Liver (tissue), 9 donors: ENCODE measurements around the gene DHX40. TPM values are rescaled to one million over a fixed set of nuclear protein-coding genes. Genes with fewer than 3 reads are reported as not detected.

ENCODE experiments used
- DNase-seq: peaks from one replicate; pipeline ENCODE4 v3.0.0-alpha.2; 2017; ENCODE audit warnings: low spot score
- H3K27ac ChIP-seq, 2 donors: one replicate each; pipeline ENCODE4 v1.7.0; 2013; ENCODE audit warnings: inconsistent platforms in 2 of 2, low read length in 2 of 2, control low read depth in 1 of 2, low read depth in 1 of 2, mild to moderate bottlenecking in 1 of 2
- H3K27me3 ChIP-seq, 4 donors: one replicate each; pipeline versions ENCODE4 v1.6.1 to v1.7.0; 2013; ENCODE audit warnings: low read length in 3 of 4, inconsistent platforms in 1 of 4, mild to moderate bottlenecking in 1 of 4, moderate library complexity in 1 of 4; ENCODE audit not compliant: control insufficient read depth in 4 of 4, insufficient read depth in 4 of 4
- H3K36me3 ChIP-seq, 4 donors: one replicate each; pipeline versions ENCODE4 v1.6.1 to v1.7.0; 2013; ENCODE audit warnings: low read length in 3 of 4, mild to moderate bottlenecking in 3 of 4, low read depth in 1 of 4, moderate library complexity in 1 of 4; ENCODE audit not compliant: control insufficient read depth in 4 of 4, insufficient read depth in 3 of 4
- H3K4me1 ChIP-seq, 4 donors: one replicate each; pipeline versions ENCODE4 v1.6.1 to v1.7.0; 2013; ENCODE audit warnings: low read length in 3 of 4, mild to moderate bottlenecking in 3 of 4, moderate library complexity in 1 of 4; ENCODE audit not compliant: control insufficient read depth in 4 of 4, insufficient read depth in 4 of 4
- H3K4me3 ChIP-seq, 3 donors: one replicate each; pipeline versions ENCODE4 v1.6.1 to v1.7.0; 2013; ENCODE audit warnings: low read length in 3 of 3, control low read depth in 1 of 3, low read depth in 1 of 3, mild to moderate bottlenecking in 1 of 3
- H3K9ac ChIP-seq, 2 donors: one replicate each; pipeline ENCODE4 v1.7.0; 2013; ENCODE audit warnings: low read length in 2 of 2, mild to moderate bottlenecking in 2 of 2, moderate library complexity in 2 of 2, control low read depth in 1 of 2, low read depth in 1 of 2
- H3K9me3 ChIP-seq, 4 donors: one replicate each; pipeline versions ENCODE4 v1.6.1 to v1.7.0; 2013; ENCODE audit warnings: low read length in 3 of 4; ENCODE audit not compliant: control insufficient read depth in 4 of 4
- EGR1 ChIP-seq, 2 donors: IDR thresholded peaks; 2 replicates each; pipeline ENCODE4 v1.6.1; 2016 to 2018; ENCODE audit warnings: antibody characterized with exemption in 2 of 2, low read depth in 2 of 2
- FOXA1 ChIP-seq: IDR thresholded peaks from 2 replicates; pipeline ENCODE4 v1.6.1; 2016; ENCODE audit warnings: antibody characterized with exemption
- FOXA2 ChIP-seq: IDR thresholded peaks from 2 replicates; pipeline ENCODE4 v1.6.1; 2016; ENCODE audit warnings: antibody characterized with exemption
- GABPA ChIP-seq, 2 donors: IDR thresholded peaks in 1 of 2; conservative IDR thresholded peaks in 1 of 2; 2 replicates each; pipeline ENCODE4 v1.6.1; 2016; ENCODE audit warnings: antibody characterized with exemption in 2 of 2, mild to moderate bottlenecking in 1 of 2, moderate library complexity in 1 of 2
- HNF4A ChIP-seq, 2 donors: conservative IDR thresholded peaks; 2 replicates each; pipeline ENCODE4 v1.6.1; 2016; ENCODE audit warnings: antibody characterized with exemption in 2 of 2, mild to moderate bottlenecking in 2 of 2
- HNF4G ChIP-seq: IDR thresholded peaks from 2 replicates; pipeline ENCODE4 v1.6.1; 2016; ENCODE audit warnings: antibody characterized with exemption
- JUND ChIP-seq, 2 donors: IDR thresholded peaks; 2 replicates each; pipeline ENCODE4 v1.6.1; 2016; ENCODE audit warnings: antibody characterized with exemption in 2 of 2
- NR2F2 ChIP-seq: IDR thresholded peaks from 2 replicates; pipeline ENCODE4 v1.6.1; 2016; ENCODE audit warnings: antibody characterized with exemption
- RAD21 ChIP-seq, 2 donors: IDR thresholded peaks; 2 replicates each; pipeline ENCODE4 v1.6.1; 2016; ENCODE audit warnings: antibody characterized with exemption in 2 of 2, mild to moderate bottlenecking in 2 of 2
- RXRA ChIP-seq, 2 donors: IDR thresholded peaks; 2 replicates each; pipeline ENCODE4 v1.6.1; 2017 to 2018; ENCODE audit warnings: antibody characterized with exemption in 2 of 2, mild to moderate bottlenecking in 1 of 2
- SP1 ChIP-seq: IDR thresholded peaks from 2 replicates; pipeline ENCODE4 v1.6.1; 2018; ENCODE audit warnings: antibody characterized with exemption, mild to moderate bottlenecking
- TAF1 ChIP-seq: conservative IDR thresholded peaks from 2 replicates; pipeline ENCODE4 v1.6.1; 2016; ENCODE audit warnings: antibody characterized with exemption, mild to moderate bottlenecking
- YY1 ChIP-seq: IDR thresholded peaks from 2 replicates; pipeline ENCODE4 v1.6.1; 2016; ENCODE audit warnings: antibody characterized with exemption, mild to moderate bottlenecking
- WGBS: extraction: QIAGEN DNeasy Blood & Tissue Kit; methylation state at CpG from one replicate; pipeline ENCODE4 v1.1.7; 2013; 5-methylcytosine and 5-hydroxymethylcytosine counted together
- polyA plus RNA-seq, 2 donors: library from polyadenylated mRNA; stranded (reverse) in 1 of 2; unstranded in 1 of 2; fragments of 200-250 nt in 1 of 2; fragments of >200 nt in 1 of 2; fragmentation: Nextera tagmentation in 1 of 2; extraction: Ambion mirVana in 1 of 2; gene quantifications; one replicate each; pipeline versions ENCODE4 v1.2.1 to v1.2.3, GENCODE V29; 2013 to 2015
- total RNA-seq, 2 donors: library from RNA; depleted of rRNA; stranded (reverse); fragments of >200 nt; gene quantifications; one replicate each; pipeline ENCODE4 v1.2.3, GENCODE V29; 2014
- TF ChIP-seq, protein P1 (sequence below): IDR thresholded peaks from 2 replicates; pipeline ENCODE4 v1.6.1; 2016; ENCODE audit warnings: antibody characterized with exemption
- TF ChIP-seq, protein P2 (sequence below): fragments of 150-350 bp; IDR thresholded peaks from 2 replicates; pipeline ENCODE4 v1.5.1; 2017; ENCODE audit warnings: improper control_type of control experiment, low read depth, low read length; ENCODE audit not compliant: missing input control
- TF ChIP-seq, protein P3 (sequence below): IDR thresholded peaks from 2 replicates; pipeline ENCODE4 v1.6.1; 2016; ENCODE audit warnings: antibody characterized with exemption, mild to moderate bottlenecking
- TF ChIP-seq, protein P4 (sequence below): IDR thresholded peaks from 2 replicates; pipeline ENCODE4 v1.6.1; 2016; ENCODE audit warnings: antibody characterized with exemption
- TF ChIP-seq, protein P5 (sequence below): IDR thresholded peaks from 2 replicates; pipeline ENCODE4 v1.6.1; 2016; ENCODE audit warnings: antibody characterized with exemption
- donor health status: healthy.
- donor health status: healthy.
- donor health status: healthy.
- donor health status: healthy.
- donor health status: healthy.

Gene DHX40
- total and polyA plus RNA-seq, 4 donors = 3.8 to 20.7 (median 11.2) TPM

DNA sequence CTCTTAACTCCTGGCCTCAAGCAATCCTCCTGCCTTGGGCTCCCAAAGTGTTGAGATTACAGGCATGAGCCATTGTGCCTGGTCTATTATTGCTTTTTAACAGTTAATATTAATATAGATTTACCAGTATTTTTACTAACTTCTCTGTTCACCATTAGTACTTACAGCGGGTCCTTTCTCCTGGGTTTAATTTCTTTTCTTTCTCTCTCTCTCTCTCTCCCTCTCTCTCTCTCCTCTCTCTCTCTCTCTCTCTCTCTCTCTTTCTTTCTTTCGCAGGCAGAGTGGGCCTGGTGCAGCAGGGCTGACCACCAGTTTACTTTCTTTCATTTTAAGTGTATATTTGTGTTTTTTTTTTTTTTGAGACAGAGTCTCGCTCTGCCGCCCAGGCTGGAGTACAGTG is 14.7 kb upstream of the DHX40 start:
- no peaks in the 10 kb centered on the region for H3K36me3 ChIP-seq
- 94% methylated on average over 2 of the region's 4 CpGs for WGBS
- TF ChIP-seq, protein P1, sequence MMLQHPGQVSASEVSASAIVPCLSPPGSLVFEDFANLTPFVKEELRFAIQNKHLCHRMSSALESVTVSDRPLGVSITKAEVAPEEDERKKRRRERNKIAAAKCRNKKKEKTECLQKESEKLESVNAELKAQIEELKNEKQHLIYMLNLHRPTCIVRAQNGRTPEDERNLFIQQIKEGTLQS = no peak
- TF ChIP-seq TAF1 (no peak), FOXA1 (no peak), HNF4A (conservative IDR thresholded peaks at IDR 0.05) (no peak), NR2F2 (no peak), FOXA2 (no peak), GABPA (IDR thresholded peaks at IDR 0.05 in 1 of 2, conservative IDR thresholded peaks at IDR 0.05 in 1 of 2) (no peak), RXRA (IDR thresholded peaks at IDR 0.05) (no peak), JUND (IDR thresholded peaks at IDR 0.05) (no peak), YY1 (no peak), HNF4G (no peak), SP1 (no peak)
- TF ChIP-seq, protein P2, sequence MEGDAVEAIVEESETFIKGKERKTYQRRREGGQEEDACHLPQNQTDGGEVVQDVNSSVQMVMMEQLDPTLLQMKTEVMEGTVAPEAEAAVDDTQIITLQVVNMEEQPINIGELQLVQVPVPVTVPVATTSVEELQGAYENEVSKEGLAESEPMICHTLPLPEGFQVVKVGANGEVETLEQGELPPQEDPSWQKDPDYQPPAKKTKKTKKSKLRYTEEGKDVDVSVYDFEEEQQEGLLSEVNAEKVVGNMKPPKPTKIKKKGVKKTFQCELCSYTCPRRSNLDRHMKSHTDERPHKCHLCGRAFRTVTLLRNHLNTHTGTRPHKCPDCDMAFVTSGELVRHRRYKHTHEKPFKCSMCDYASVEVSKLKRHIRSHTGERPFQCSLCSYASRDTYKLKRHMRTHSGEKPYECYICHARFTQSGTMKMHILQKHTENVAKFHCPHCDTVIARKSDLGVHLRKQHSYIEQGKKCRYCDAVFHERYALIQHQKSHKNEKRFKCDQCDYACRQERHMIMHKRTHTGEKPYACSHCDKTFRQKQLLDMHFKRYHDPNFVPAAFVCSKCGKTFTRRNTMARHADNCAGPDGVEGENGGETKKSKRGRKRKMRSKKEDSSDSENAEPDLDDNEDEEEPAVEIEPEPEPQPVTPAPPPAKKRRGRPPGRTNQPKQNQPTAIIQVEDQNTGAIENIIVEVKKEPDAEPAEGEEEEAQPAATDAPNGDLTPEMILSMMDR = no peak
- TF ChIP-seq, protein P3, sequence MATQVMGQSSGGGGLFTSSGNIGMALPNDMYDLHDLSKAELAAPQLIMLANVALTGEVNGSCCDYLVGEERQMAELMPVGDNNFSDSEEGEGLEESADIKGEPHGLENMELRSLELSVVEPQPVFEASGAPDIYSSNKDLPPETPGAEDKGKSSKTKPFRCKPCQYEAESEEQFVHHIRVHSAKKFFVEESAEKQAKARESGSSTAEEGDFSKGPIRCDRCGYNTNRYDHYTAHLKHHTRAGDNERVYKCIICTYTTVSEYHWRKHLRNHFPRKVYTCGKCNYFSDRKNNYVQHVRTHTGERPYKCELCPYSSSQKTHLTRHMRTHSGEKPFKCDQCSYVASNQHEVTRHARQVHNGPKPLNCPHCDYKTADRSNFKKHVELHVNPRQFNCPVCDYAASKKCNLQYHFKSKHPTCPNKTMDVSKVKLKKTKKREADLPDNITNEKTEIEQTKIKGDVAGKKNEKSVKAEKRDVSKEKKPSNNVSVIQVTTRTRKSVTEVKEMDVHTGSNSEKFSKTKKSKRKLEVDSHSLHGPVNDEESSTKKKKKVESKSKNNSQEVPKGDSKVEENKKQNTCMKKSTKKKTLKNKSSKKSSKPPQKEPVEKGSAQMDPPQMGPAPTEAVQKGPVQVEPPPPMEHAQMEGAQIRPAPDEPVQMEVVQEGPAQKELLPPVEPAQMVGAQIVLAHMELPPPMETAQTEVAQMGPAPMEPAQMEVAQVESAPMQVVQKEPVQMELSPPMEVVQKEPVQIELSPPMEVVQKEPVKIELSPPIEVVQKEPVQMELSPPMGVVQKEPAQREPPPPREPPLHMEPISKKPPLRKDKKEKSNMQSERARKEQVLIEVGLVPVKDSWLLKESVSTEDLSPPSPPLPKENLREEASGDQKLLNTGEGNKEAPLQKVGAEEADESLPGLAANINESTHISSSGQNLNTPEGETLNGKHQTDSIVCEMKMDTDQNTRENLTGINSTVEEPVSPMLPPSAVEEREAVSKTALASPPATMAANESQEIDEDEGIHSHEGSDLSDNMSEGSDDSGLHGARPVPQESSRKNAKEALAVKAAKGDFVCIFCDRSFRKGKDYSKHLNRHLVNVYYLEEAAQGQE = no peak
- TF ChIP-seq, protein P4, sequence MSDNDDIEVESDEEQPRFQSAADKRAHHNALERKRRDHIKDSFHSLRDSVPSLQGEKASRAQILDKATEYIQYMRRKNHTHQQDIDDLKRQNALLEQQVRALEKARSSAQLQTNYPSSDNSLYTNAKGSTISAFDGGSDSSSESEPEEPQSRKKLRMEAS = no peak
- TF ChIP-seq, protein P5, sequence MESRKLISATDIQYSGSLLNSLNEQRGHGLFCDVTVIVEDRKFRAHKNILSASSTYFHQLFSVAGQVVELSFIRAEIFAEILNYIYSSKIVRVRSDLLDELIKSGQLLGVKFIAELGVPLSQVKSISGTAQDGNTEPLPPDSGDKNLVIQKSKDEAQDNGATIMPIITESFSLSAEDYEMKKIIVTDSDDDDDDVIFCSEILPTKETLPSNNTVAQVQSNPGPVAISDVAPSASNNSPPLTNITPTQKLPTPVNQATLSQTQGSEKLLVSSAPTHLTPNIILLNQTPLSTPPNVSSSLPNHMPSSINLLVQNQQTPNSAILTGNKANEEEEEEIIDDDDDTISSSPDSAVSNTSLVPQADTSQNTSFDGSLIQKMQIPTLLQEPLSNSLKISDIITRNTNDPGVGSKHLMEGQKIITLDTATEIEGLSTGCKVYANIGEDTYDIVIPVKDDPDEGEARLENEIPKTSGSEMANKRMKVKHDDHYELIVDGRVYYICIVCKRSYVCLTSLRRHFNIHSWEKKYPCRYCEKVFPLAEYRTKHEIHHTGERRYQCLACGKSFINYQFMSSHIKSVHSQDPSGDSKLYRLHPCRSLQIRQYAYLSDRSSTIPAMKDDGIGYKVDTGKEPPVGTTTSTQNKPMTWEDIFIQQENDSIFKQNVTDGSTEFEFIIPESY = no peak
- no peaks in the 10 kb centered on the region for H3K27me3 ChIP-seq
- H3K9me3 ChIP-seq = no peaks in the 10 kb centered on the region
- no peak overlapping the region for H3K27ac ChIP-seq
- H3K4me3 ChIP-seq = no peak overlapping the region
- no peak overlapping the region for H3K9ac ChIP-seq
- no peak for DNase-seq
- H3K4me1 ChIP-seq = no peaks in the 10 kb centered on the region

DNA sequence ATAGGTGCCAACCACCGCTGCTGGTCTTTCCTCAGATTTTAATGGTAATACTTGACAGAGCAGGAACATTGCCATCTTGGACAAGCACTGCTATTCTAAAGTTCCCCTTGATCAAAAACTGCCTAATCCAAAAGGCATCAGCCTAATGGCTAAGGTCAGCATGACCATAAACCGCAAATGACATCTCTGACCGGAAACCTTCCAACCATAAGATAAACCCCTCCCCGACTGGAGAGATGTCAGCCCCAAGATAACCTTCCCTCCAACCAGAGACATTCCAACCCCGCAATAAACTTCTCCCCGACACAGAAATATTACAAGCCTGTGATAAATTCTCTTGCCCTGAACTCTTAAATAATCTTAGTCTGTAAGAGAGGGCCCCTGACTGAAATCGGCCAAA is 7.4 kb upstream of the DHX40 start:
- no peak overlapping the region for H3K4me3 ChIP-seq
- no peak overlapping the region for H3K9ac ChIP-seq
- H3K4me1 ChIP-seq = no peaks in the 10 kb centered on the region
- no peaks in the 10 kb centered on the region for H3K36me3 ChIP-seq
- TF ChIP-seq FOXA1 (no peak), FOXA2 (no peak), GABPA (IDR thresholded peaks at IDR 0.05 in 1 of 2, conservative IDR thresholded peaks at IDR 0.05 in 1 of 2) (no peak), SP1 (no peak), HNF4G (no peak), RAD21 (IDR thresholded peaks at IDR 0.05) (no peak), NR2F2 (no peak), YY1 (no peak), EGR1 (IDR thresholded peaks at IDR 0.05; ENCODE audit: low read depth in 2 of 2) (no peak)
- TF ChIP-seq, protein P4 = no peak
- TF ChIP-seq, protein P1 = no peak
- TF ChIP-seq, protein P5 = no peak
- H3K27me3 ChIP-seq = no peaks in the 10 kb centered on the region
- no peak for DNase-seq
- WGBS = 89% methylated on average over 7 of the region's 7 CpGs
- no peak overlapping the region for H3K27ac ChIP-seq
- H3K9me3 ChIP-seq = no peaks in the 10 kb centered on the region
